IMR-90 (cell line): ENCODE results near the gene CLEC20A. TPM values are rescaled to one million over a fixed set of nuclear protein-coding genes. Genes with fewer than 3 reads are reported as not detected.

Experiments
- ATAC-seq: fragments of 200-7000 bp; cut with Tn5 transposase; 2 replicates; pipeline ENCODE4 v1.9.1; 2020; ENCODE audit warnings: low read depth, mild to moderate bottlenecking, moderate library complexity
- BruUV-seq: library from RNA; stranded (reverse); fragments of 400-500 nt; replicated peaks from 2 replicates; lab custom pipeline; 2021; lab: Mats Ljungman, UMichigan
- CTCF ChIA-PET: fragments of 300-600 bp; formaldehyde crosslinking; extraction: SDS; loops from one replicate; lab custom pipeline; 2021; ENCODE audit warnings: antibody characterized with exemption; lab: Yijun Ruan, JAX
- POLR2A ChIA-PET: fragments of 300-600 bp; sonication (Branson Sonifier 250); formaldehyde crosslinking; loops from one replicate; lab custom pipeline; 2022; ENCODE audit warnings: antibody characterized with exemption; ENCODE audit not compliant: unreplicated experiment; lab: Charles Lee
- DNase-seq: peaks from one replicate; pipeline ENCODE4 v3.0.0; 2013
- H2AFZ ChIP-seq: replicated peaks from 2 replicates; pipeline ENCODE3; 2013; ENCODE audit warnings: low read length, mild to moderate bottlenecking; ENCODE audit not compliant: poor library complexity
- H2AK5ac ChIP-seq: 2 replicates; pipeline ENCODE4 v1.6.1; 2013; ENCODE audit warnings: low read depth, low read length, inconsistent platforms
- H2AK9ac ChIP-seq: replicated peaks from 2 replicates; pipeline ENCODE3; 2013; ENCODE audit warnings: mild to moderate bottlenecking, low read depth, low read length, moderate library complexity; ENCODE audit not compliant: poor library complexity
- H2BK120ac ChIP-seq: 2 replicates; pipeline ENCODE4 v1.6.1; 2013; ENCODE audit warnings: low read depth, low read length, inconsistent platforms
- H2BK15ac ChIP-seq: 3 replicates; pipeline ENCODE4 v1.6.1; 2013; ENCODE audit warnings: low read depth, low read length, inconsistent platforms
- H2BK20ac ChIP-seq: 2 replicates; pipeline ENCODE4 v1.6.1; 2013; ENCODE audit warnings: low read depth, mild to moderate bottlenecking, inconsistent platforms, low read length, moderate library complexity
- H2BK5ac ChIP-seq: 2 replicates; pipeline ENCODE4 v1.6.1; 2013; ENCODE audit warnings: mild to moderate bottlenecking, low read depth, low read length, inconsistent platforms; ENCODE audit not compliant: poor library complexity, severe bottlenecking
- H3K14ac ChIP-seq: replicated peaks from 2 replicates; pipeline ENCODE4 v1.6.1; 2013; ENCODE audit warnings: low read depth, low read length, inconsistent platforms
- H3K18ac ChIP-seq: 2 replicates; pipeline ENCODE4 v1.6.1; 2013; ENCODE audit warnings: low read depth, low read length, control low read depth
- H3K23ac ChIP-seq: 2 replicates; pipeline ENCODE4 v1.6.1; 2013; ENCODE audit warnings: low read depth, low read length, inconsistent platforms
- H3K27ac ChIP-seq: 2 replicates; pipeline ENCODE4 v1.5.1; 2013; ENCODE audit warnings: mild to moderate bottlenecking, control low read depth, low read length; ENCODE audit not compliant: insufficient read depth
- H3K27me3 ChIP-seq: 2 replicates; pipeline ENCODE4 v1.6.1; 2013; ENCODE audit warnings: low read length; ENCODE audit not compliant: control insufficient read depth, insufficient read depth
- H3K36me3 ChIP-seq: 2 replicates; pipeline ENCODE4 v1.6.1; 2013; ENCODE audit warnings: low read length, mixed read lengths; ENCODE audit not compliant: control insufficient read depth, insufficient read depth
- H3K4ac ChIP-seq: 2 replicates; pipeline ENCODE4 v1.6.1; 2013; ENCODE audit warnings: low read depth, low read length, inconsistent platforms
- H3K4me1 ChIP-seq: 2 replicates; pipeline ENCODE4 v1.6.1; 2013; ENCODE audit warnings: low read length, mixed read lengths; ENCODE audit not compliant: control insufficient read depth, insufficient read depth
- H3K4me2 ChIP-seq: 2 replicates; pipeline ENCODE4 v1.6.1; 2013; ENCODE audit warnings: low read depth, mild to moderate bottlenecking, control low read depth, low read length, moderate library complexity
- H3K4me3 ChIP-seq: 2 replicates; pipeline ENCODE4 v1.5.1; 2013; ENCODE audit warnings: low read depth, mild to moderate bottlenecking, control low read depth, low read length, moderate library complexity; ENCODE audit not compliant: insufficient read depth
- H3K56ac ChIP-seq: 2 replicates; pipeline ENCODE4 v1.6.1; 2013; ENCODE audit warnings: low read length, inconsistent platforms; ENCODE audit not compliant: insufficient read depth; ENCODE audit errors: extremely low read depth
- H3K79me1 ChIP-seq, 2 experiments: 2 replicates each; pipeline ENCODE4 v1.6.1; 2013; ENCODE audit warnings: low read length in 2 of 2, inconsistent platforms in 1 of 2, low read depth in 1 of 2
- H3K9ac ChIP-seq: 2 replicates; pipeline ENCODE4 v1.6.1; 2013; ENCODE audit warnings: low read depth, low read length, control low read depth
- H3K9me1 ChIP-seq: 2 replicates; pipeline ENCODE4 v1.6.1; 2013; ENCODE audit warnings: low read length, inconsistent platforms; ENCODE audit not compliant: insufficient read depth
- H3K9me3 ChIP-seq: 2 replicates; pipeline ENCODE4 v1.6.1; 2013; ENCODE audit warnings: low read length; ENCODE audit not compliant: control insufficient read depth, insufficient read depth
- H4K20me1 ChIP-seq: 2 replicates; pipeline ENCODE4 v1.6.1; 2013; ENCODE audit warnings: low read length, inconsistent platforms; ENCODE audit not compliant: insufficient read depth
- H4K5ac ChIP-seq: 2 replicates; pipeline ENCODE4 v1.6.1; 2013; ENCODE audit warnings: mild to moderate bottlenecking, low read depth, low read length, control low read depth
- H4K8ac ChIP-seq, 2 experiments: 2 replicates each; pipeline ENCODE4 v1.6.1; 2013; ENCODE audit warnings: low read depth in 2 of 2, low read length in 2 of 2, control low read depth in 1 of 2, inconsistent platforms in 1 of 2
- H4K91ac ChIP-seq: 2 replicates; pipeline ENCODE4 v1.6.1; 2013; ENCODE audit warnings: low read depth, low read length, inconsistent platforms; ENCODE audit not compliant: insufficient read depth
- CEBPB ChIP-seq: IDR thresholded peaks from 2 replicates; pipeline ENCODE4 v1.6.1; 2012; ENCODE audit warnings: low read depth, low read length, improper control_type of control experiment
- FOS ChIP-seq: fragments of 150-350 bp; IDR thresholded peaks from 2 replicates; pipeline ENCODE4 v1.6.1; 2016; ENCODE audit warnings: low read depth, low read length
- dilution Hi-C: fragments of 300-500 bp; cut with HindIII; formaldehyde crosslinking; loops from one replicate; pipeline ENCODE4 v1.14.3; 2018; ENCODE audit warnings: low sequenced_read_pairs; ENCODE audit not compliant: unreplicated experiment
- in situ Hi-C: fragments of 300-500 bp; cut with MboI; formaldehyde crosslinking; loops from 3 replicates; pipeline ENCODE4 v1.14.3; 2019; ENCODE audit warnings: low sequenced_read_pairs, inconsistent platforms, mixed read lengths
- intact Hi-C: fragments of 100-400 bp; cut with micrococcal nuclease; formaldehyde crosslinking; loops from 2 replicates; pipeline ENCODE4 v1.10.0; 2022
- polyA plus RNA-seq, 3 experiments: library from polyadenylated mRNA; depleted of rRNA; stranded (reverse); fragments of >200 nt; gene quantifications; 2 replicates each; pipeline ENCODE4 v1.2.3, GENCODE V29; 2012; ENCODE audit warnings: low replicate concordance in 1 of 3
- total RNA-seq: library from RNA; depleted of rRNA; stranded (reverse); fragments of >200 nt; gene quantifications from 2 replicates; pipeline ENCODE4 v1.2.3, GENCODE V29; 2012

CLEC20A gene
- total and polyA plus RNA-seq, 2 of the 4 experiments (the other 2 are of a cell fraction), result not detected

- Histone ChIP-seq H3K23ac (no peak overlapping the region), H2BK5ac (peak overlapping the region; percentile 54), H4K8ac (no peak overlapping the region), H3K14ac (no peak overlapping the region), H3K18ac (no peak overlapping the region), H3K79me1 (peaks cover 0 to 9% of the 10 kb centered on the region in 2 experiments; a peak in 2 of 4 replicates), H2AK9ac (no peak overlapping the region), H3K4me2 (peak overlapping the region; percentile 5; the same call in 1 of the 2 replicates), H3K9me1 (peaks cover 7% of the 10 kb centered on the region), H4K20me1 (no peaks in the 10 kb centered on the region), H2AFZ (no peak overlapping the region), H3K4ac (no peak overlapping the region; the same call in 1 of the 2 replicates), H3K4me3 (no peak overlapping the region), H3K36me3 (peaks cover 12% of the 10 kb centered on the region), H2AK5ac (no peak overlapping the region), H4K91ac (no peak overlapping the region), H3K4me1 (peaks cover 3% of the 10 kb centered on the region; the same call in 1 of the 2 replicates), H3K9me3 (no peaks in the 10 kb centered on the region), H2BK15ac (no peak overlapping the region), H3K27ac (no peak overlapping the region), H2BK20ac (no peak overlapping the region), H3K56ac (no peak overlapping the region), H3K9ac (no peak overlapping the region), H3K27me3 (no peaks in the 10 kb centered on the region), H4K5ac (no peak overlapping the region), H2BK120ac (no peak overlapping the region)
- DNase-seq, result peak; percentile 73
- no TSS peak for BruUV-seq
- intact Hi-C loops, result no loop called here
- POLR2A ChIA-PET, result no interaction called here
- TF ChIP-seq FOS (peak; percentile 23; the same call in 1 of the 2 replicates), CEBPB (no peak)
- peak; percentile 78 for ATAC-seq
- dilution Hi-C loops, result no loop called here
- in situ Hi-C loops, result no loop called here
- CTCF ChIA-PET, result interaction anchor here (0.6 to 1.2 kb wide), 3 partner anchors 37 to 540 kb away, joined by 3 to 7 read pairs (median 3); no protein-coding TSS in a partner anchor
Observed at GRCh38 chr1:178465011-178465410, 31.8 kb downstream of the CLEC20A start.
